Cerebellar cortex (tissue), 1 donor: Measurements from ENCODE around the gene SON.

Experiments used
- DNase-seq: peaks from one replicate; pipeline ENCODE4 v3.0.0-alpha.2; 2015; ENCODE audit warnings: low spot score

Gene SON

GRCh38 chr21:33543505-33544129 lies 779 bp downstream of the SON start:
- DNase-seq = no peak

GRCh38 chr21:33544451-33545195 lies 1.8 kb downstream of the SON start:
- DNase-seq = no peak

GRCh38 chr21:33546086-33546485 lies 3.2 kb downstream of the SON start:
- no peak for DNase-seq

GRCh38 chr21:33549848-33550771 lies 7.3 kb downstream of the SON start:
- DNase-seq = no peak

- DNase-seq = no peak
Observed at GRCh38 chr21:33550772-33551660, 8.2 kb downstream of the SON start.

GRCh38 chr21:33551664-33552063 lies 8.8 kb downstream of the SON start:
- no peak for DNase-seq

GRCh38 chr21:33552093-33552998 lies 9.5 kb downstream of the SON start:
- DNase-seq = no peak

- DNase-seq = no peak
Observed at GRCh38 chr21:33552999-33553598, 10.3 kb downstream of the SON start.

GRCh38 chr21:33554236-33554981 lies 11.6 kb downstream of the SON start:
- DNase-seq = no peak

GRCh38 chr21:33554982-33555344 lies 12.1 kb downstream of the SON start:
- no peak for DNase-seq

GRCh38 chr21:33557447-33557846 lies 14.6 kb downstream of the SON start:
- no peak for DNase-seq

- no peak for DNase-seq
Observed at GRCh38 chr21:33558777-33559421, 16.1 kb downstream of the SON start.

GRCh38 chr21:33559813-33560212 lies 17.0 kb downstream of the SON start:
- DNase-seq = no peak

GRCh38 chr21:33560965-33561364 lies 18.1 kb downstream of the SON start:
- DNase-seq = no peak

GRCh38 chr21:33561373-33561772 lies 18.5 kb downstream of the SON start:
- DNase-seq = no peak

GRCh38 chr21:33562389-33562788 lies 19.6 kb downstream of the SON start:
- no peak for DNase-seq

GRCh38 chr21:33566514-33566913 lies 23.7 kb downstream of the SON start:
- DNase-seq = no peak

GRCh38 chr21:33567914-33568313 lies 25.1 kb downstream of the SON start:
- DNase-seq = no peak

GRCh38 chr21:33568448-33568847 lies 25.6 kb downstream of the SON start:
- DNase-seq = no peak
